Suprapubic skin (tissue), 4 donors: ENCODE data around the gene LRRC47. TPM values are rescaled to one million over a fixed set of nuclear protein-coding genes. Genes with fewer than 3 reads are reported as not detected.
"Not testable (repeated sequence)": the region's sequence is repeated elsewhere in the genome, so short reads cannot be mapped to it uniquely, and the experiment has no call there.

ENCODE experiments used
- DNase-seq, 2 donors: peaks; one replicate each; pipeline ENCODE4 v3.0.0-alpha.2; 2019; ENCODE audit warnings: low spot score in 2 of 2
- H3K27ac ChIP-seq: fragments of 200-600 bp; sonication (generic); one replicate; pipeline ENCODE4 v1.5.1; 2019
- H3K27me3 ChIP-seq: fragments of 200-600 bp; sonication (generic); one replicate; pipeline ENCODE4 v1.5.1; 2019
- H3K36me3 ChIP-seq: fragments of 200-600 bp; sonication (generic); one replicate; pipeline ENCODE4 v1.5.1; 2019
- H3K4me1 ChIP-seq: fragments of 200-600 bp; sonication (generic); one replicate; pipeline ENCODE4 v1.5.1; 2019
- H3K4me3 ChIP-seq: fragments of 200-600 bp; sonication (generic); one replicate; pipeline ENCODE4 v1.5.1; 2019; ENCODE audit warnings: mild to moderate bottlenecking
- H3K9me3 ChIP-seq: fragments of 200-600 bp; sonication (generic); one replicate; pipeline ENCODE4 v1.5.1; 2019
- EP300 ChIP-seq: sonication (generic); formaldehyde crosslinking; IDR thresholded peaks from one replicate; pipeline ENCODE4 v1.6.1; 2017; ENCODE audit warnings: antibody characterized with exemption
- POLR2A ChIP-seq, 2 donors: fragments of 450-650 bp; IDR thresholded peaks; one replicate each; pipeline ENCODE4 v1.6.1; 2017; ENCODE audit warnings: antibody characterized with exemption in 2 of 2, mild to moderate bottlenecking in 2 of 2, moderate library complexity in 2 of 2
- POLR2AphosphoS5 ChIP-seq, 3 donors: sonication (generic); formaldehyde crosslinking; IDR thresholded peaks; one replicate each; pipeline ENCODE4 v1.6.1; 2017; ENCODE audit warnings: antibody characterized with exemption in 3 of 3
- WGBS: methylation state at CpG from one replicate; pipeline ENCODE4 v1.1.5; 2018; 5-methylcytosine and 5-hydroxymethylcytosine counted together
- total RNA-seq, 4 donors: library from RNA; depleted of rRNA; stranded (reverse); fragments of >200 nt; gene quantifications; one replicate each; pipeline ENCODE4 v1.1.0, GENCODE V29; 2016
- TF ChIP-seq, protein P1 (sequence below), 2 donors: fragments of 200-600 bp in 1 of 2; fragments of 450-650 bp in 1 of 2; sonication (generic) in 1 of 2; IDR thresholded peaks; one replicate each; pipeline ENCODE4 v1.5.1; 2016 to 2019; ENCODE audit warnings: antibody characterized with exemption in 2 of 2, mild to moderate bottlenecking in 1 of 2, moderate library complexity in 1 of 2

LRRC47 gene
- total RNA-seq, 4 donors from 2014 or later, result 36.4 to 53.0 (median 41.4) TPM

DNA sequence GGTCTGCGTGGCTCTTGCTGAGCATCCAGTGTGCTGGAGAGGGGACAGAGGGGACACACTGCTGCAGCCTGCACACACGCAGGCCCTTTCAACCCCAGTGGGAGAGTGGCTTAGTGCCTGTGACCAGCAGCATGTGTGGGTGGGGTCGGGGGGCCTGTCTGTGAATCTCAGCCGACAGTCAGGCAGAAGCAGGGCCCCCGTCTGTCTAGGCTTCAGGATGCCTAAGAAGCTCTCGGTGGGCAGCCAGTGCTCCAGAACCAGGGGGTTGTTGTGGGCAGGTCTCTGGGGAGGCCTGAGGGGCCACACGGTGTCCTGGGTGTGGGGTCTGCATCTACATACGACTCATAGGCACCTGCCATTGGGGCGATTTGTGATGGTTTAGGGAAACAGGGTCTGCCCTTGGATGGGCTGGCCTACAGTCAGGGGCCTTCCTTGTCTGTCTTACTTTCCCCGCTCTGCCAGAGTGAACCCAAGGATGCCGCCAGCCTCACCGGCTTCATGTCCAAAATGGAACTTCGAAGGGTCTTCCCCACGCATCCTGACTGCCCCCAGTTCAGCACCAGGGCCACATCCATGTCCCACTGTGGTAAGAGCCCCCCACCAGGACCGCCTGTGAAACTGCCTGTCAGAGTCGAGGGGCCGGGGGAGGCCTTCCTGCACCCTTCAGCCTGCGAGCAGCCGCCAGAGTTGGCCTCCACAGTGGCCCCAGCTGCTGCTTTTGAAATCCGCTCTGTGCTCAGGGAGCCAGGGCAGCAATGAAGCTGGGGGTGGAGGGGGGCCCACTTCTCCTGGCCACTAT, 42.4 kb downstream of the LRRC47 start:
- no peaks in the 10 kb centered on the region for H3K4me1 ChIP-seq
- peaks cover 33% of the 10 kb centered on the region for H3K27me3 ChIP-seq
- H3K4me3 ChIP-seq, result no peak overlapping the region
- H3K36me3 ChIP-seq, result no peaks in the 10 kb centered on the region
- DNase-seq, result peak in 1 of 2 donors; percentile 56
- H3K27ac ChIP-seq, result no peak overlapping the region
- WGBS, result 83% methylated on average over 10 of the region's 20 CpGs
- no peak for TF ChIP-seq EP300
- TF ChIP-seq, protein P1, sequence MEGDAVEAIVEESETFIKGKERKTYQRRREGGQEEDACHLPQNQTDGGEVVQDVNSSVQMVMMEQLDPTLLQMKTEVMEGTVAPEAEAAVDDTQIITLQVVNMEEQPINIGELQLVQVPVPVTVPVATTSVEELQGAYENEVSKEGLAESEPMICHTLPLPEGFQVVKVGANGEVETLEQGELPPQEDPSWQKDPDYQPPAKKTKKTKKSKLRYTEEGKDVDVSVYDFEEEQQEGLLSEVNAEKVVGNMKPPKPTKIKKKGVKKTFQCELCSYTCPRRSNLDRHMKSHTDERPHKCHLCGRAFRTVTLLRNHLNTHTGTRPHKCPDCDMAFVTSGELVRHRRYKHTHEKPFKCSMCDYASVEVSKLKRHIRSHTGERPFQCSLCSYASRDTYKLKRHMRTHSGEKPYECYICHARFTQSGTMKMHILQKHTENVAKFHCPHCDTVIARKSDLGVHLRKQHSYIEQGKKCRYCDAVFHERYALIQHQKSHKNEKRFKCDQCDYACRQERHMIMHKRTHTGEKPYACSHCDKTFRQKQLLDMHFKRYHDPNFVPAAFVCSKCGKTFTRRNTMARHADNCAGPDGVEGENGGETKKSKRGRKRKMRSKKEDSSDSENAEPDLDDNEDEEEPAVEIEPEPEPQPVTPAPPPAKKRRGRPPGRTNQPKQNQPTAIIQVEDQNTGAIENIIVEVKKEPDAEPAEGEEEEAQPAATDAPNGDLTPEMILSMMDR (IDR thresholded peaks at IDR 0.05), result no peak
- TF ChIP-seq POLR2A (IDR thresholded peaks at IDR 0.05), result no peak
- TF ChIP-seq POLR2AphosphoS5 (IDR thresholded peaks at IDR 0.05), result no peak
- H3K9me3 ChIP-seq, result no peaks in the 10 kb centered on the region

DNA sequence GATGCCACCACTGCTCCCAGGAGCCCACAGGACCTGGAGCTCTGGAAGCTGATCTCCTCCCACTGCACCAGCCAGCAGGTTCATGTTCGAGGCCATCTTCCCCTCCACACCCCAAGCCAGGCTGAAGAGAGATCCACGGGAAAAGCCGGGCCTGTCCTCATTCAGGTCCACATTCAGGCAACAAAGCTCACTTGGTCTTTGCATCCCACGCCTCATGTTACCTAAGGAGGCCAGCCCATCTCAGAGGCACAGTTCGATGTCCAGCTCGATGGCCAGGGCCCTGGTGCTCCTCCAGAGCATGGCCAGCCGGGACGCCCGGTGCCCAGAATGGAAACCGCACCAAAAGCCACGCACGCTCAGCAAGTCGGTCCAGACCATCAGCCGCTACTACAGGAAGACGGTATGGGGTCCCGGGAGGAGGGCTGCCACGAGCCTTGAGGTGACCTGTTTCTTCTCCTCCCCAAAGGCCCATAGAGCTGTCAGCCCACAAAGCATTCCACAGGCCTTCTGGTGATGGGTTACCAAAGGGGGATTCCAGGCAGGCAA, 43.8 kb downstream of the LRRC47 start, which contains the start of gene CCDC27:
CCDC27 (plus strand) TSS at position 51 of the 546 bp plus-strand sequence; CDS start at position 83, 32 bp downstream.
- Histone ChIP-seq H3K27me3 (peaks cover 33% of the 10 kb centered on the region), H3K36me3 (no peaks in the 10 kb centered on the region), H3K4me1 (peaks cover 9% of the 10 kb centered on the region), H3K4me3 (no peak within 1 kb of the TSS), H3K9me3 (no peaks in the 10 kb centered on the region), H3K27ac (no peak within 1 kb of the TSS)
- TF ChIP-seq EP300, result no peak
- TF ChIP-seq, protein P1 (IDR thresholded peaks at IDR 0.05), result no peak
- TF ChIP-seq POLR2AphosphoS5 (IDR thresholded peaks at IDR 0.05), result no peak
- no peak for TF ChIP-seq POLR2A (IDR thresholded peaks at IDR 0.05)
- peak in 1 of 2 donors; percentile 44 for DNase-seq
- WGBS, result 97% methylated on average over 5 of the region's 17 CpGs

DNA sequence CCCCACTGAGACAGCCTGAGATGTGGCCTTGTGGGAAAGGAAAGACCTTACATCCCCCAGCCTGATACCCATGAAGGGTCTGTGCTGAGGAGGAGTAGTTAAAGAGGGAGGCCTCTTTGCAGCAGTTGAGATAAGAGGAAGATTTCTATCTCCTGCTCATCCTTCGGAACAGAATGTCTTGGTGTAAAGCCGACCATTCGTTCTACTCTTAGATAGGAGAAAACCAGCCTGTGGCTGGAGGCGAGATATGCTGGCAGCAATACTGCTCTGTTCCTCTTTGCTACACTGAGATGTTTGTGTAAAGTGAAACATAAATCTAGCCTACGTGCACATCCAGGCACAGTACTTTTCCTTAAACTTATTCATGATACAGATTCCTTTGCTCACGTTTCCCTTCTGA, 45.6 kb downstream of the LRRC47 start:
- no peak for TF ChIP-seq POLR2AphosphoS5 (IDR thresholded peaks at IDR 0.05)
- no peak for TF ChIP-seq POLR2A (IDR thresholded peaks at IDR 0.05)

DNA sequence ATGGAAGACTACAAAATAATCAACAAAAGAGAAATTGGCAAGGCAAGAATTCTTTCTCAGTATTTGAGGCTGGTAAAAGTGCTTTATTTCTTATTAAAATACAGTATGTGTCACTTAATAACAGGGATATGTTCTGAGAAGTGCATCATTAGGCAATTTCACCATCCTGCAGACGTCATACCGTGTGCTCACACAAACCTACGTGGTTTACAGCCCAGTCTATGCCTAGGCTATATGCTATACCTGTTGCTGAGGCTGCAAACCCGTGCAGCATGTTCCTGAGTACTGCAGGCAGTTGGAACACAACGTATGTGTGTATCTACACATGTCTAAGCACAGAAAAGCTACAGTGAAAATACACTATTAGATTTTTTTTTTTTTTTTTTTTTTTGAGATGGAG, 46.8 kb downstream of the LRRC47 start:
- TF ChIP-seq POLR2AphosphoS5 (IDR thresholded peaks at IDR 0.05) (no peak), POLR2A (IDR thresholded peaks at IDR 0.05) (no peak), EP300 (no peak)
- TF ChIP-seq, protein P1 (IDR thresholded peaks at IDR 0.05), result no peak
- Histone ChIP-seq H3K4me1 (peaks cover 30% of the 10 kb centered on the region), H3K9me3 (no peaks in the 10 kb centered on the region), H3K27me3 (peaks cover 24% of the 10 kb centered on the region), H3K4me3 (no peak overlapping the region), H3K27ac (no peak overlapping the region), H3K36me3 (no peaks in the 10 kb centered on the region)
- DNase-seq, result no peak
- 70% methylated on average over 5 of the region's 5 CpGs for WGBS

More for the DNA sequence above, 45.6 kb downstream of the LRRC47 start:
- Histone ChIP-seq H3K27me3 (peaks cover 29% of the 10 kb centered on the region), H3K36me3 (no peaks in the 10 kb centered on the region), H3K27ac (no peak overlapping the region), H3K4me3 (no peak overlapping the region), H3K4me1 (peaks cover 25% of the 10 kb centered on the region), H3K9me3 (no peaks in the 10 kb centered on the region)
- no peak for DNase-seq
- 61% methylated on average over 6 of the region's 6 CpGs for WGBS

DNA sequence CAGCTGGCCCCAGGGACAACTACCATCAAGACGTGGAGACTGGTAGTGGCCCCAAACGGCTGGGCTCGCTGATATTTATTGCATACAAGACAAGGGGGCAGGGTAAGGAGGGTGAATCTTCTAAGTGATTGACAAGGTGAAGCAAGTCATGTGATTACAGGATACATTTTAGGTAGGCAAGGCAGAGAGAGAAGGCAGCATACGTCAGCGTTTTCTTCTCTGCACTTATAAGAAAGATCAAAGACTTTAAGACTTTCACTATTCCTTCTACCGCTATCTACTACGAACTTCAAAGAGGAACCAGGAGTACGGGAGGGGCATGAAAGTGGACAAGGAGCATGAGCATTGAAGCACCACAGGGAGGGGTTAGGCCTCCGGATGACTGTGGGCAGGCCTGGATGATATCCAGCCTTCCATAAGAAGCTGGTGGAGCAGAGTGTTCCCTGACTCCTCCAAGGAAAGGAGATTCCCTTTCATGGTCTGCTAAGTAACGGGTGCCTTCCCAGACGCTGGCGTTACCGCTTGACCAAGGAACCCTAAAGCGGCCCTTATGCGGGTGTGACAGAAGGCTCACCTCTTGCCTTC, 47.9 kb downstream of the LRRC47 start:
- Histone ChIP-seq H3K27me3 (peaks cover 13% of the 10 kb centered on the region), H3K4me1 (peaks cover 33% of the 10 kb centered on the region)
- not testable (repeated sequence) for H3K36me3 ChIP-seq, DNase-seq, H3K27ac ChIP-seq, H3K4me3 ChIP-seq, H3K9me3 ChIP-seq
- 64% methylated on average over 15 of the region's 15 CpGs for WGBS

DNA sequence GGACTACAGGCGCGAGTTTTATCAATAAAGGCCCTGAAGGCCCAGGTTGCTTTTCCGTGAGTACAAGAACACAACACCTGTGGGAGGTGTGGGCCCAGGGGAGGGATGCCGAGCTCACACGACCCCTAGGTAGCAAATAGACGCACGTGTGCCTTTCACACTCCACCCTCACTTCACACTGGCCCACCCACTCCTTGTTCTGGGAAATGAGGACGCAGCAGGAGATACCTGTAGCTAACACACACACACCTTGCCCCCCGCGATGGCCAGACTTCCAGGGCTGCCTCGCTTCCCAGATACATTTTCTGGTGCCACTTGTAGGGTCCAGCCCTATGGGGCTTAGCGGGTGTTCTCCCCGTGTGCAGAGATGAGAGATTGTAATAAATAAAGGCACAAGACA, 48.4 kb downstream of the LRRC47 start:
- Histone ChIP-seq H3K27me3 (peaks cover 10% of the 10 kb centered on the region), H3K4me1 (peaks cover 38% of the 10 kb centered on the region), H3K9me3 (no peaks in the 10 kb centered on the region), H3K27ac (no peak overlapping the region), H3K36me3 (peaks cover 3% of the 10 kb centered on the region), H3K4me3 (peak overlapping the region; percentile 68)
- peak in 1 of 2 donors; percentile 56 for DNase-seq
- 65% methylated on average over 13 of the region's 13 CpGs for WGBS
- no peak for TF ChIP-seq POLR2A (IDR thresholded peaks at IDR 0.05)
- TF ChIP-seq, protein P1 (IDR thresholded peaks at IDR 0.05), result no peak
- TF ChIP-seq POLR2AphosphoS5 (IDR thresholded peaks at IDR 0.05), result no peak
- no peak for TF ChIP-seq EP300
